T1000 (cell line): ENCODE data around the gene QDPR.
A peak's percentile ranks its signal among the peaks of the same experiment; 100 is the strongest.
"Not testable (repeated sequence)": the region's sequence is repeated elsewhere in the genome, so short reads cannot be mapped to it uniquely, and the experiment has no call there.

ENCODE experiments used
- DNase-seq: peaks from one replicate; lab custom pipeline; 2025; ENCODE audit warnings: mixed read lengths; lab: John Stamatoyannopoulos, UW

The QDPR gene

GRCh38 chr4:17511950-17512795 lies at the start of gene QDPR:
QDPR (minus strand) TSS chr4:17512090; CDS start chr4:17512054, 36 bp downstream.
- DNase-seq: peak; percentile 78

GRCh38 chr4:17561195-17561909 lies 49.5 kb upstream of the QDPR start:
- DNase-seq: peak; percentile 39

- DNase-seq: no peak
Observed at GRCh38 chr4:17560065-17560673, 48.3 kb upstream of the QDPR start.

GRCh38 chr4:17559709-17560048 lies 47.8 kb upstream of the QDPR start:
- DNase-seq: no peak

GRCh38 chr4:17558941-17559708 lies 47.2 kb upstream of the QDPR start:
- no peak for DNase-seq

- no peak for DNase-seq
Observed at GRCh38 chr4:17557880-17558279, 46.0 kb upstream of the QDPR start.

- DNase-seq: no peak
Observed at GRCh38 chr4:17556498-17556897, 44.6 kb upstream of the QDPR start.

GRCh38 chr4:17554568-17554967 lies 42.7 kb upstream of the QDPR start:
- DNase-seq: no peak

- DNase-seq: no peak
Observed at GRCh38 chr4:17552427-17552826, 40.5 kb upstream of the QDPR start.

- no peak for DNase-seq
Observed at GRCh38 chr4:17550549-17550948, 38.7 kb upstream of the QDPR start.

- DNase-seq: no peak
Observed at GRCh38 chr4:17546678-17547077, 34.8 kb upstream of the QDPR start.

GRCh38 chr4:17546222-17546621 lies 34.3 kb upstream of the QDPR start:
- no peak for DNase-seq

- no peak for DNase-seq
Observed at GRCh38 chr4:17545374-17546140, 33.7 kb upstream of the QDPR start.

- no peak for DNase-seq
Observed at GRCh38 chr4:17544831-17545234, 32.9 kb upstream of the QDPR start.

- no peak for DNase-seq
Observed at GRCh38 chr4:17544205-17544604, 32.3 kb upstream of the QDPR start.

GRCh38 chr4:17537060-17537459 lies 25.2 kb upstream of the QDPR start:
- DNase-seq: not testable (repeated sequence)

- DNase-seq: no peak
Observed at GRCh38 chr4:17535906-17536305, 24.0 kb upstream of the QDPR start.

GRCh38 chr4:17535242-17535641 lies 23.4 kb upstream of the QDPR start:
- DNase-seq: no peak

GRCh38 chr4:17534705-17535104 lies 22.8 kb upstream of the QDPR start:
- DNase-seq: no peak

- DNase-seq: no peak
Observed at GRCh38 chr4:17531538-17532285, 19.8 kb upstream of the QDPR start.
